ENCODE results near the gene ARSG. TPM values are rescaled to one million over a fixed set of nuclear protein-coding genes. Genes with fewer than 3 reads are reported as not detected.

ARSG gene
- total and polyA plus RNA-seq, 12 donors = 2.1 to 49.6 (median 12.7) TPM

DNA sequence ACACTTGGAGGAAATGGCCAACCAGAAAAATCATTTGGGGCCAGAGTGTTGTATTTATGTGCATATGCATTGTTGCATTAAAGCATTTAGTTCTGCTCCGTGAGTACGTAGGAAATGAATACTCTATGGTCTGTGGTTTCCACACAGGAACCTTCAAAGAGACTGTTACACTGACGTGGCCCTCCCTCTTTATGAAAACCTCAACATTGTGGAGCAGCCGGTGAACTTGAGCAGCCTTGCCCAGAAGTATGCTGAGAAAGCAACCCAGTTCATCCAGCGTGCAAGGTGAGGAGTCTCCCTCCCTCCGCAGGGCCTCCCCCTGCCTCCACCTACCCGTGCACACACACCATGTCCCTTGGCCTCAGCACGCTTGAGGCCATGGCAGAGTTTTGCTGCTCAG is 65.2 kb downstream of the ARSG start:
- H3K4me1 ChIP-seq (replicated peaks in 1 of 2) = no peaks in the 10 kb centered on the region
- H3K36me3 ChIP-seq (replicated peaks in 1 of 2) = no peaks in the 10 kb centered on the region
- no peaks in the 10 kb centered on the region for H3K27me3 ChIP-seq
- no peak for DNase-seq
- no peaks in the 10 kb centered on the region for H3K9me3 ChIP-seq (replicated peaks in 1 of 3)
- intact Hi-C loops (cut with DNase I) = no loop called here
- 60 to 92% (median 84%) methylated on average over 5 to 8 of the region's 8 CpGs for WGBS, 4 donors
- TF ChIP-seq CTCF (IDR thresholded peaks at IDR 0.05) (no peak), POLR2A (IDR thresholded peaks at IDR 0.05) (no peak)
- no peak overlapping the region for H3K27ac ChIP-seq
- no peak overlapping the region for H3K4me3 ChIP-seq

DNA sequence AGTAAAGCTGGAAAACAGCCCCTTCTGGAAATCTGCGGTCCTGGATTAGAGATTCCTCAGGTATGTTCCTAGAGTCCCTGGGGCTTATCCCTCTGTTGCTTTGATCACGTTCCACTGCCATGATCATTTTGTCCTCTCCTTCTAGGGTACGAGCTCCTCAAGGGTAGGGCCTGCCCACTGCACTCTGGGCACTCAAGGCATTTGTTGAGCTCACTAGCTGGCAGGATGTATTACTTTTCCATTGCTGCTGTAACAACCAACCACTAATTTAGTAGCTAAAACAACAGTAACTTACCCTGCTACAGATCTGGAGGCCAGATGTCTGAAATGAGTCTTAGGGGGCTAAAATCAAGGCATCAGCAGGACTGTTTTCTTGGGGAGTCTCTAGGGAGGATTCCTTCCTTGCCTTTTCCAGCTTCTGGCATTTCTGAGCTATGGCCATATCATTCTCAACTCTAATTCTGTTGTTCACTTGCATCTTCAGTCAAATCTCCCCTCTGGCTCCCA is 65.7 kb downstream of the ARSG start:
- WGBS, 4 donors = 81 to 96% (median 91%) methylated on average over 3 of the region's 3 CpGs

DNA sequence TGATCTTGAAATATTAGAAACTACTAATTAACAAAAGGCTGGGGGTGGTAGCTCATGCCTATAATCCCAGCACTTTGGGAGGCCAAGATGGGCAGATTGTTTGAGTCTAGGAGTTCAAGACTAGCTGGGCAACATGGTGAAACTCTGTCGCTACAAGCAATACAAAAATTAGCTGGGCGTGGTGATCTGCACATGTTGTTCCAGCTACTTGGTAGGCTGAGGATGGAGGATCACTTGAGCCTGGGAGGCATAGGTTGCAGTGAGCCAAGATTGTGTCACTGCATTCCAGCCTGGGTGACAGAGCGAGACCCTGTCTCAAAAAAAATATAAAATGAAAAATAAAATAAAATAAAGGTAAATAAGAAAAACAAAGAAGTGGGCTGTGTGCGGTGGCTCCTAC is 66.6 kb downstream of the ARSG start:
- Histone ChIP-seq H3K36me3 (replicated peaks in 1 of 2) (no peaks in the 10 kb centered on the region), H3K4me1 (replicated peaks in 1 of 2) (no peaks in the 10 kb centered on the region), H3K9me3 (replicated peaks in 1 of 3) (no peaks in the 10 kb centered on the region), H3K4me3 (no peak overlapping the region), H3K27ac (no peak overlapping the region), H3K27me3 (no peaks in the 10 kb centered on the region)
- no peak for TF ChIP-seq CTCF (IDR thresholded peaks at IDR 0.05)
- TF ChIP-seq POLR2A (IDR thresholded peaks at IDR 0.05) = no peak
- WGBS, 4 donors = 95 to 98% (median 97%) methylated on average over 4 of the region's 4 CpGs
- intact Hi-C loops (cut with DNase I) = no loop called here
- no peak for DNase-seq

More for the DNA sequence above, 65.7 kb downstream of the ARSG start:
- intact Hi-C loops (cut with DNase I) = no loop called here
- no peaks in the 10 kb centered on the region for H3K4me1 ChIP-seq (replicated peaks in 1 of 2)
- H3K36me3 ChIP-seq (replicated peaks in 1 of 2) = no peaks in the 10 kb centered on the region
- H3K27me3 ChIP-seq = no peaks in the 10 kb centered on the region
- H3K4me3 ChIP-seq = no peak overlapping the region
- H3K9me3 ChIP-seq (replicated peaks in 1 of 3) = no peaks in the 10 kb centered on the region
- no peak for DNase-seq
- no peak for TF ChIP-seq POLR2A (IDR thresholded peaks at IDR 0.05)
- TF ChIP-seq CTCF (IDR thresholded peaks at IDR 0.05) = no peak
- H3K27ac ChIP-seq = no peak overlapping the region

- H3K27ac ChIP-seq = no peak overlapping the region
- WGBS, 4 donors = 86 to 89% (median 87%) methylated on average over 12 to 13 of the region's 13 CpGs
- no peak overlapping the region for H3K4me3 ChIP-seq
- H3K36me3 ChIP-seq (replicated peaks in 1 of 2) = no peaks in the 10 kb centered on the region
- no peak for DNase-seq
- TF ChIP-seq CTCF (IDR thresholded peaks at IDR 0.05) = no peak
- TF ChIP-seq POLR2A (IDR thresholded peaks at IDR 0.05) = no peak
- no peaks in the 10 kb centered on the region for H3K9me3 ChIP-seq (replicated peaks in 1 of 3)
- intact Hi-C loops (cut with DNase I) = no loop called here
- H3K4me1 ChIP-seq (replicated peaks in 1 of 2) = no peaks in the 10 kb centered on the region
- H3K27me3 ChIP-seq = no peaks in the 10 kb centered on the region
These were observed 68.7 kb downstream of the ARSG start for GRCh38 chr17:68359791-68360535.
